Stimulated activated CD4-positive, alpha-beta T cell treated with anti-CD3 and anti-CD28 coated beads, Interleukin-4, amount 100 ng/mL, for 48 hours (primary cell): Measurements from ENCODE around the gene LASP1NB.
A peak's percentile ranks its signal among the peaks of the same experiment; 100 is the strongest.

Experiments
- DNase-seq, 2 donors: peaks; one replicate each; pipeline ENCODE4 v3.0.0-alpha.2; 2020; ENCODE audit warnings: low read depth in 2 of 2

Gene LASP1NB

DNA sequence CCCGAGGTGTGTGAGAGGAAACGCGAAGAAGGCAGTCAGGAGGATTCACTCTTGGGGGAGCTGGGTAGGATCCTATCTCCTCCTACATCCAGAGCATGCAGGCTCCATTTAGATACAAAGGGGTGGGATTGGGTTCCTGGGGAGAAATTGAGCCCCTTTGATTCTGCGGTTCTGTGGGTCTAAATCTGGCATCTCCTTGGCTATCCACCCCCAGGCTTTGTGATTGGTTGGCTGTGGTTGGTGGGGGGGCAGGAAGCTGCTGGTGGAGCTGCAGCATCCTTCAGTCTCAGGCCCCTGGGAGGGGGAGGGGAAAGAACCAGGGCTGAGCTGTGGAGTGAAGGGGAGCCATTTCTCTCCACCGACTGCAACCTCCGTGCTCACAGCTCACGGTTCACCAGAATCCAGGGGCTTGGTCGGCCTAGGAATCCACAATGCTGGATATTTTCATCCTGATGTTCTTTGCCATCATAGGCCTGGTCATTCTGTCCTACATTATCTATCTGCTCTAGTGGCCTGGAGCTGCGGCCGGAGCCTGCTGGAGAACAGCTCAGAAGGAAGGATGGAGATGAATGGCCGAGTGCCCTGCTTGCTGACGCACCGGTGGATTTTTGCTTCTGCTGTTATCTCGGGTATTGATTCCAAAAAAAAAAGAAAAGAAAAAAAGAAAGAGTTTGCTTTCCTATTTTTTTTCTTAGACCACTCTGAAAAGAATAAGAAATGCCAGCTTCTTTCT, at the start of gene LASP1NB:
Gene LASP1NB, plus strand, starts transcription at position 352 of the 733 bp plus-strand sequence.
- no peak for DNase-seq

DNA sequence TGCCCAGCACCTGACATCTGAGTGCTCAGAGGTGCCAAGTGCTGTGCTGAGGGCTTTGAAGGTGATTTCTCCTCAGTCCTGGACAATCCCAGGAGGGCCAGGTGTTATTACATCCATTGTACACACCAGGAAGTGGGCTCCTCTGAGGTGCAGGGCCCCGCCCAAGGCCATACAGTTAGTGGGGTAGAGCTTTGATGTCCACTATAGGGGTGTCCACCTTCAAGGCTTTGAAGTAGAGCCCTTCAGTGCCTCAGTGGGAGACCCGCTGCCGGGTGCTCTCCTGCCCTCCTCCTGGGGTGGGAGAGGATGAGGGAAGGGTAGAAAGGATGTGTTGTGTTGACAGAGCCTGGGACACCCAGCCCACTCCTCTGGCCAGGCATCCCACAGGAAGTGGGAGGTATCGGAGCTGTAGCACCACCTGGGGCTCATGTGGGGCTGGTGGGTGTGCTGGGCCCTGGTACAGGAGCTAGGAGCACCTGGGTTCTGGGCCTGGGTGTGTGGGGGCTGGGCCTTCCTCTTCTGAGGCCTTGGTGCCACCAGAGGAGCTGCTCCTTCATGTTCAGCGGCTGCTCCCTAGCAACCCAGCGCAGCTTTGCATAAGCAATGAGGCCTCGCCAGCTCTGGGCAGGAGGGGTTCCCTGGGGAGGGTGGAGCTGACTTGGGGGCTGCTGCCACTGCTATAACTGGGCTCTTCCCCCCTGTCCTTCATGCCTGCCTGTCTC, 48.1 kb upstream of the LASP1NB start:
- no peak for DNase-seq

DNA sequence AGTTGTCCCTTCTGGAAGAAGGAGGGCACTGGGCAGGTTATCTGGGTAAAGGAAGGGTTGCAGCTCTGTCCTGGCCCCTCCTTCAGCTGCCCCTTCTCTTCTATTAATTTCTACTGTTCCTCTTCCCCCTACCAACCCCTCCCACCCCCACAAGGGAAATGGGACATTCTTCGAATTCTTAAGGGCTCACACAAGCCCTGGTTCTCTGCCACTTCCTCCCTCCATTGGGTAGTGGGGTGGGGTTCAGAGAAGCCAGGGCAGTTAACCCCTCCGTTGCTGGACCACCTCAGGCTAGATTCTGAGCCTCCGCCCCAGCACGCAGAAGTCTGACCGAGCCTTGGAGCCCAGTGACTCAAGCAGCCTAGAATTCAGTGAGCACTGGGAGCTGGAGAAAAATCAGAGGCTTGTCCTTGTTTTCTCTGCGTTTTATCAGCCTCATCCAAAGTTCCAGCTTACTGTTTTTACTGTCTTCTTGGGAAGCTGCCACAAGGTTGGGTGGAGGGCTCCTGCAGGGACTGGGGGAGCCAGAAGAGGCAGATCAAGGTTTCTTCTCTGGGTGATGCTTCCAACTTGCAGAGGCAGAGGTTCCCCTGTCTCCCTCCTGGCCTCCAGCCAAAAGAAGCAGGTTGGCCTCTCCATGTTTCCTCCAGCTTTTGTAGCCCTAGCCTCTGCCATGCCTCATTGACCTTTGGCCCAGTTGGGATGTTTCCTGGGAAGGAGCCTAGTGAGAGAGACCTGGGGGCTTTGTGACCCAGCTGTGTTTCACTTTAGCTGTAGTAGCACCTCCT, 45.3 kb upstream of the LASP1NB start:
- no peak for DNase-seq

DNA sequence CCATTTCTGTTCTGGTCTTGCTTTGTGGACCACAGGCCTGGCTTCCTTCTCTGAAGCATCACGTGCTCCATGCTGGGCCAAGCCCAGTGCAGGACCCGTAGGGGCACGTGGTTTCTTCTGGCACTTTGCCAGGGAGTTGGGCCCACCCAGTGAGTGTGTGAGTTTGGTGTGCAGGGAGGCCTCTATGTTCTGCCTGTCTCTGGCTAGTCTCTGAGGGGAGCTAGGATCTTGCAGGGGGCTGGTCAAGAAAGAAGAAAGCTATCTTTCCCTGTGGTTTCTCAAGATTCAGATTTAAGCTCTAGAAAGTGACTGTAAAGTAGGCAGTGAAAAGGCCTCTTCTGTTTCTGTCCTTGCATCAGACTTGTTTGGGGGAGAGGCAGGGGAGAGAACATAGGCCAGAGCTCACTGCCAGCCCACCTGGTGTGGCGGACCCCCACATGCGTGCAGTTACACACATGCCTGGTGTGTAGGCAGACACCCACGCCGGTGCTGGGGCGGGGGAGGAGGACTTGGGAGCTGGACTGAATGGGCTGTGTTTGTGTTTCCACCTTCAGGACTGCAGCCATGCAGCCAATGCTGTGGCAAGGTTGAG, 43.7 kb upstream of the LASP1NB start:
- DNase-seq, result peak in 1 of 2 donors; percentile 52

DNA sequence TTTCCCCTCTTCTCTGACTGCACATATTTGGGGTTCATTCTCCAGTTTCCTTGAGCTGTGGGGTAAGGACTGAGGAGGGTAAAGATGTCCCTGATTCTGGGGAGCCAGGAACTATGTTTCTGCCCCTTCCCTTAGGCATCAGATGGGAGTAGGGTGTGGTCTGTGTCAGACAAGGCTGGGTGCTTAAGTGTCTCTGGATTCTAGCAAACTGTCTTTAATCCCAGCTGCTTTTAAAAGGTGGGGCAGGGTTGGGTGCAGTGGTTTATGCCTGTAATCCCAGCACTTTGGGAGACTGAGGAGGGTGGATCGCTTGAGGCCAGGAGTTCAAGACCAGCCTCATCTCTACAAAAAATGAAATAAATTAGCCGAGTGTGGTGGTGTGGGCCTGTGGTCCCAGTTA, 42.5 kb upstream of the LASP1NB start:
- no peak for DNase-seq

DNA sequence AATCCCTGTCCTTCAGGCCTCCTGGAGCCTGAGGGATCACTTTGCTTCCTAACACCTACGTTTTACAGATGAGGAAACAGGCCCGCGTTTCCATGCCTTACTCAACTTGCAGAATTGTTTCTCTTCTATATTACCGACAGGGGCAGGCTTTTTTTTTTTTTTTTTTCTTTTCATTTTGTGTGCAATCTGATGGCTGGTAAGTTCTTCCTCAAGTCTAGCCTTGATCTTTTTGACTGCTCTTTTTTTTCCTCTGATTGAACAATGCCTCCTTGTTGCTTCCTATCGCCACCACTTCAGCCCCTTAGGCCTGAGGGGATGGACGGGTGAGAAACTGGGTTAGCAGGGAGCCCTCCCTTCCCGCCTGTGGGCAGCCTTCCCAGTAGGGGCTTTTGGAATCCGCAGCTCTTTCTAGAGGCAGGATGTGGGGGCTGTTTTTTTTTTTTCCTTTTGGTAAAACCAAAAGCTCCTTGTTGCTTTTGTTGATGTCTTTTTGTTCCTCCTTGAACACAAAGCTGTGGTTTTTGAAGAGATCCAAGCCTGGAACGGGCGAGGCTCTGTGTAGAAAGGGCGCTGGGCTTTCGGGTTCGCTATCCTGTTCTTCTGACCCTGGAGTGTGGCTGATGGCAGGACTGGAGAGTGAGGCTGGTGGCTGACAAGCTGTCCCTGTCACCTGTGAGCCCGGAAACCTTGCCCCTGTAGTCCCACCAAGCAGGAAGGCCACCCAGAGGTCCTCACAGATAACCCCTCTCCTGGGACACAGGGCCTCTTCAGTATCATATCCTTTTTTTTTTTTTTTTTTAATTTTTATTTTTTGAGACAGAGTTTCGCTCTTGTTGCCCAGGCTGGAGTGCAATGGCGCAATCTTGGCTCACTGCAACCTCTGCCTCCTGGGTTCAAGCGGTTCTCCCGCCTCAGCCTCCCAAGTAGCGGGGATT, 41.6 kb upstream of the LASP1NB start:
- no peak for DNase-seq

DNA sequence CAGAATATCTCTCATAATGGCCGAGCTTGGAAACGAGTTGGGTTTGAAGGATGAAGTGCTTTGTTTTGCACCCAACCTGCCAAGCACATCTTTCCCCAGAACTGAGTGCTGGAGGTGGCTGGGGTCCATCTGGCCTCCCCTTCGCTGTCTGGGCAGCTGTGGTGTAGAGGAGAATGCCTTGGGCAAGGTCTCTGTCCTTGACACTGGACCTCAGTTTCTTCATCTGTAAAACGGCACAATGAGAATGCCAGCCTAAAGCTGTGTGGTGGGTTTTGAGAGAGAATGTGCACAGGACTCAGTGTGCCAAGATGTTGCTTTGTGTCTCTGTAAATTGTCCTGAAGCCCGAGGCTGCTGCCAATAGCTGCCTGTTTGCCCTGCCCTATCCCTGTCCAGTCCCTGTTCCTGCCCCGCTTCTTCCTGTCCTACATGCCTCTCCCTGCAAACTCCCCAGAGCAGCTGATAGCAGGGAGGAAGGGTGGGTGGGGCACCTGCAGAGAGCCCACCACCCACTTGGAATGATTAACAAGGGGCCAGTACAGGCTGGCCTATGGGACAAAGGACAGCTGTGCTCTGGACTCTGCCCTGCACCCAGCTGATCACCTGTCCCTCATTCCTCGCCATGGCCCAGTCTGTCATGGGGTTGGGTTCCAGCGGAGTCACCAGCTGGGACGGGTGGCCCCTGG, 40.2 kb upstream of the LASP1NB start:
- no peak for DNase-seq

DNA sequence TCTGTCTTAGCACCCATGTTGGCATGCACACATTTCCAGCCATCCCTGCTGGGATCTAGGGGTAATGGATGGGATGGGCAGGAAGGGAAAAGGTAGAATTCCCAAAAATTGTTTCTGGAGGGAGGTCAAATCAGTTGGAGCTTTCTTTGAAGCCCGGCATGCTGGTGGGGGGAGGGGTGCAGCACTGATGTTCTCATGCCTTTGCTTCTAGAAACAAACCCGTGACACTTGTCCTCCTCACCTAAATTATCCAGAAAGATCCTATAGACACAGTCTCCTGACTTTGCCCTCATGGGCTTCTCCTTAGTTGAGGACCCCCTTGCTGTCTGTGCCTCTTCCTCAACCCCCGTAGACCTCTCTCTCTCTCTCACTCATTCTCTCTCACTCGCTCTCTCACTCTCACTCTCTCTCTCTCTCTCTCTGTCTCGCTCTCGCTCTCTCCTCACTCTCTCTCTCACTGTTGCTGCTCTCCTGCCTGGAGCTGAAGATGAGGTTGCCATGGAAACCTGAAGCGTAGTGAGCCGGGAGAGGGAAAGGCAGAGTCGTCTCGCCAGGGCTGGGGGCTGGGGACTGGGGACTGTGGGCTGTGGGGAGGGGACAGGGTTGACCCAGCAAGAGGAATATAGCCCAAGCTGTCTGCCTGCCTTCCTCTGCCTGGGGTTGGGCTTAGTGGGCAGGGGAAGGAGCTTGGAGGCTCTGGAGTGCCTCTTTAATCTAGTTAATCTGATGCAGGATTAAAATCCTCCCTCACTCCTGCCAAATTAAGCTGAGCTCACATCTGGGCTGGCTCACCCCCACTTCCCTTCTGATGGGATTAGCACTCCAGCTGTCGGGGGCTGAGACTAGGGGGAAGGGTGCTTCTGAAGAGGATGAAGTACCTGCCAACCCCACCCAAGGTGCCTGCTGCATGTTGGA, 39.4 kb upstream of the LASP1NB start:
- no peak for DNase-seq

DNA sequence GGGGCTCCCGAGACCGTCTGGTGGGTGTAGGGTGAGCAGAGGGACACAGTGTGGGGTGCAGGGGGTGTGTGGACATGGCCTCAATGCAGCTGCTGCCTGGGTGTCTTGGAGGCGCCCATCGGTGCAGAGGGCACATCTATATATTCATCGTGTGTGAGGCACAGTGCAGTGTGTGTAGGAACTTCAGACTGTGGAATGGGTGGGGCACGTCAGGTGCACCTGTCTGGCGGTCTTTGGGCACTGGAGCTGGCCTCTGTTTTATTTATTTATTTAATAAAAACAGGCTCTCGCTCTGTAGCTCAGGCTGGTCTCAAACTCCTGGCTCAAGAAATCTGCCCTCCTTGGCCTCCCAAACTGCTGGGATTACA, 38.8 kb upstream of the LASP1NB start:
- DNase-seq, result no peak

DNA sequence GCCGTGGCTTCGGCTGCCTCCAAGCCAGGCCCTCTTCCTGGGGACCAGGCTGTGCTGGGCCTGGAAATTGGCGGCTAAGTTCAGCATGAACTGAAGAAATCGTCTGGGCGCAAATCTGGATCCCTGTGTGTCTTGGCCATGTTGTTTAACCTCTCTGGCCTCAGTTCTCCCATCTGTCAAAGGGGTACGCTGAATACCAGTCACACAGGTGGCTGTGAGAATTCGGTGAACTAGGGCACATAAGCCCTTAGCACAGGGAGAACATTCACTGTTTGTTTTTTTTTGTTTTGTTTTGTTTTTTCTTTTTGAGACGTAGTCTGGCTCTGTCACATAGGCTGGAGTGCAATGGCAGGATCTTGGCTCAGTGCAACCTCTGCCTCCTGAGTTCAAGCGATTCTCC, 36.6 kb upstream of the LASP1NB start:
- DNase-seq, result no peak

DNA sequence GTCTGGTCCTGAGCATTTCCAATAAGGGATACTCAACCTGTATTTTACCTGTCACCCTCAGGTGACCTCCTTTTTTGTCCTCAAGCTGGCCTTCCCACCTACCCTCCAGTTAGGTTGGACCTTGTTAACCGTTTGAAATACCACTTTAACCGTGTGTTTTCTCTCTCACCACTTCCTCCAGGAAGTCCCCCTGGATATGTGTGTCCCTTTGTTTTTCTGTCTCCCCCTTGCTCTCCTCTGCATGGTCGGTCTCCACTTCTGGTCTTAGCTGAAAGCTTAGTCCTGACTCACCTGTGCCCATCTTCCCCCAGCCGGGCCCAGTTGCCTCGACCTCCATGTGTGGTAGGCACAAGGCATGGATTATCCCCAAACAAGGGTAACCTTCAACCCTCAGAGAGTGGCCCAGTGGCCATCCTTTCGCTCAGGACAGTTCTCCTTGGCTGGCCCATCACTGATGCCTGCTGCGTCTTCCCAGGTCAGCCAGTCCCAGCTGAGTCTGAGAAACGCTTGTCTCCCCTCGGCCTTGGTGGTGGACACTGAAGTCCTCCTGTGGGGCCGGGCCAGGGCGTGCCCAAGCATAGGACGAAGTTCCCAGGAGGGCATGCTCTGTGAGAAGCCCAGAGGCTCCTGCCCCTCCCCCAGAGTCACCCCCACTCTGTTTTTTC, 35.5 kb upstream of the LASP1NB start:
- DNase-seq, result no peak

DNA sequence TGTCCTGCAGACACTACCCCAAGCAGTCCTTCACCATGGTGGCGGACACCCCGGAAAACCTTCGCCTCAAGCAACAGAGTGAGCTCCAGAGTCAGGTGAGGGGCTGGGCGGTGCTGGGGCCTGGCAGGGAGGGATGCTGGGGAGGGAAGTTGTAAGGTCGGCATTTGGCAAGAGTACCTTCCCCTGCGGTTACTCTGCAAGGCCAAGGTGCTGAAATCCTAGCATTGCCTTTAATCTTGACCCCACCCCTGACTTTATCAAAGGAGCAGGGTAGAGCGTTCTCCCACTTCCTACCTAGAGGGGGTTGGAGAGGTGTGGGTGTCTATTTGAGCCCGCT, 35.0 kb upstream of the LASP1NB start:
- DNase-seq, result no peak

DNA sequence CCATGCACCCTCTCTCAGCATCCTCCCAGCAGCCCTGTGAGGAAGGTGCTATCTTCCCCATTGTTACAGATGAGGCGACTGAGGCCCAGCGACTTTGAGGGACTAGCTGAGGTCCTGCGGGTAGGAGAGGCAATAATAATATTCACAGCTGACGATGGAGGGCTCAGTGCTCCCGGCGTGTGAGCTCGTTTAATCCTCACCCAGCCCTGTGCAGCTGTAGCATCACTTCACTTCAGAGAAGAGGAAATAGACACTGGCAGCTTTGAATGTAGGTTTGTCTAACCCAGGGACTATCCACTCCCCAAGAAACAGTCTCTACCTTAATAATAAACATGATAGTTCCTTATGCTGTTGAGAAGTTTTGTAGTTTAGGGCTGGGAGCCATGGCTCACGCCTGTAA, 34.0 kb upstream of the LASP1NB start:
- DNase-seq, result no peak

DNA sequence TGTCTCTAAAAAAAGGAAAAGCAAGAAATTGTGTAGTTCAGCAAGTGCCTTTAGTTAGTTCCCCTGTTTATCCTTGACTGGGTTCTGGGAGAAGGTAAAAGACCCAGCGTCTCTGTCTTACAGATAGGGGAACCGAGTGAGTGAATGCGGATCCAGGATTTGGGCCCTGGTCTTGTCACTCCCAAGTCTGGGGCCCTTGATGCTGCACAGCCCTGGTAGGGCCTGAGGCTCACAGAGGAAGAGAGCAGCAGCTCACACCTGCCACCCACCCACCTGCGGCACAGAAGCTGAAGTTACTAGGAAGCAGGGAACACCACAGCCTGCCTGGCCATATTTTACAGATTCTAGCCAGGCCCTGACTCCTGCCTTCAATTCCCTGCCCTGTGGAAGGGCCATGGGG, 33.3 kb upstream of the LASP1NB start:
- no peak for DNase-seq

DNA sequence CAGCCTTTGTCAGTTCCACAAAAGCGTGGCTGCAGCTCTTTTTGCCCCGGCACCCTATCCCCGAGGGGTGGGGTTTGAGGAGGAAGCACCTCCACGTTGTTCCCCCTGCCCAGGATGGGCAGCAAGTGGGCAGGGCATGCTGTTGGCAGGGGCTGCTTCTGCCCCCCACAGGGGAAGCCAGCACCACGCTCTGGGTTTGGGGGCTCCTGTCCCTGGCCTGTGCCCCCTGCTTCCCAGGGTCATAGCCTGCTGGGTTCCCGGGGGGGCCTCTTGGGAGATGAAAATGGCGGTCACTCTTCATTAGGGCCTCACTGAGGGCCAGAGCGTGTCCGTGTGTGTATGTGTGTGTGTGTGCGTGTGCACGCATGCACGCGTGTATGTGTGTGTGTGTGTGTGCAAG, 32.8 kb upstream of the LASP1NB start:
- DNase-seq, result no peak

DNA sequence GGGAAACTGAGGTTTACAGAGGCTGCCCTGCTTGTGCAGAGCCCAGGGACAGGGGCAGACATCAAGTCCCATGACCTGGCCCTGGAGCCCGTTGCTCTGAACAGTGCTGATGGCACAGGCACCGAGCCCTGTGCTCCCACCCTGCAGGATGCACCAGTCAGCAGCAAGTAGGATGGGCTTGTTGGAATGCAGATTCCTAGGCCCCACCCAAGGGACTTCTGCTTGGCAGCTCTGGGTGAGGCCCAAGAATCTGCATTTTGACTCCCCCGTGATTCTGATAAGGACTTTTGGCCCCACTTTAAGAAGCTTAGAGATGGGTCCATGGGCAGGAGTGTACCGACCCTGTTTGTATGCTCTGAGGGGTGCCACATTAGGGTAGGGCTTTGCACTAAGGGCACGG, 32.3 kb upstream of the LASP1NB start:
- no peak for DNase-seq

DNA sequence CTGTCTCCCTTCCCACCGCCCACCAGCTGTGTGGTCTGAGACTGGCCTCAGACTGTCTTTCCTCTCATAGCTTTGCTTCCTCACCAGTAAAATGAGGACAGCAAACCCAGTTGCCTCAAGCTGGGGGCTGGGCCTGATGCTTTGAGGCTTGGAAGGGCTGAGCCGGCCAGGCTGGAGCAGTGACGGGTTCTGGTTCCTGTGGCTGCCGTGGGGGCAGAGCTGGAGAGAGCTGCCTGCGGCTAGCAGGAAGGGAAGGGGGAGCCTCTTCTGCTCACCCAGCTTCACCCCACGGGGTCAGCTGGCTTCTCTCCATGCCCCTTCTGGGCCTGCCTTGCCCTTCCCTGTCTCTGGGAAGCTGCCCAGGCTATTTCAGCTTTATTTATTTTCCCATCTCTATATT, 31.8 kb upstream of the LASP1NB start:
- DNase-seq, result no peak

DNA sequence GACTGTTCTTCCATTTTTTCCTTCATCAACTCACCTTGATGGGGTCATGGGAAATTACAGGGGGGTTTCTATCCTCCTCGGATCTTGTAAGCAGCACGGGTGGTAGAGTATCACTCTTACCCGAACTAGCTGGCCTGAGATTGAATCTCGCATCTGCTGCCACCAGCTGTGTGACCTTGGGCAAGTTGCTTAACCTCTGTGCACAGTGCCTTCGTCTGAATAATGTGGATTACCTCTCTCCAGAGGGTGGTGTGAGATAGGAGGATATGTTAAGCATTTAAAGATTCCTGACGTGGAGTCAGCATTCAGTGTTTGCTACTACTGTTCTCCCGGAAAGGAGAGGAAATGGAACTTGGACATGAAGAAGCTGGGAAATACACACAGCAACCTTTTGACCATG, 31.1 kb upstream of the LASP1NB start:
- DNase-seq, result no peak

DNA sequence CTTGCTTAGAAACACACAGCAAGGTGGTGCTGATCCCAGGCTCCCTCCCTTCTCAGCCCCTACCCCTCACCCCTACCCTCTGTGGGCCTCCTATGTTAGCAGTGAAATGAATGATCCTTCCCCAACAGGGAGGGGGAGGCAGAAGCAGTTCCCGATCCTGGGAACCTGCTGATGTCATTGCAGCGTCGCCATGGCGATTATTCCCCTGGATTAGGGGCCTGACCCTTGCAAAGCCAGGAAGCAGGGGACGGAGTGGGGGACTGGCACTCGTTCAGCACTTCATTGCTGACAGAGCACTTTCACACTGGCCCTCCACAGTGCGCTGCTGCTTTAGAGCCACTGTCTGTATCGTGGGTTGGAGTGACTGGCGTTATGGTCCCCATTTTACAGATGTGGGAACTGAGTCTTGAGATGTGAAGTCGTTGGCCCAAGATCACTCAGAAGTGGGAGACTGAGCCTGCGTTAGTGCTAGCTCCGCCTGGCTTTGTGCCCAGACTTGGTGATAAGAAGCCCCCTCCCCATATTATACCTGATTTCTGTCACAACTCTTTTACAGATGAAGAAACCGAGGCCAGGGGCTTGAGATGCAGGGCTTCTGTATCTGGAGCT, 29.0 kb upstream of the LASP1NB start:
- DNase-seq, result no peak
